ENCODE data around the gene SPEF1. TPM values are rescaled to one million over a fixed set of nuclear protein-coding genes. Genes with fewer than 3 reads are reported as not detected.

SPEF1 gene
- total and polyA plus RNA-seq, 10 of the 15 experiments (the other 5 are each of a cell fraction or from before 2014, with no cell fraction given): 0.12 TPM; not detected in 9

GRCh38 chr20:3767427-3768341 lies 13.6 kb downstream of the SPEF1 start, which contains the start of gene ADISSP (continued):
- TF ChIP-seq PBX3 (IDR thresholded peaks at IDR 0.05; ENCODE audit: insufficient replicate concordance, low read depth, low read length) (no peak), STAT1 (conservative IDR thresholded peaks at IDR 0.05) (peak; percentile 36; the same call in 1 of the 2 replicates), YBX1 (IDR thresholded peaks at IDR 0.05) (no peak), SMAD1 (IDR thresholded peaks at IDR 0.05; ENCODE audit: low read depth, partially characterized antibody) (no peak), CBFB (IDR thresholded peaks at IDR 0.05; ENCODE audit: low read depth) (0 out of 2 replicates have a peak, but pooled peaks have one; percentile 75), SIN3A (IDR thresholded peaks at IDR 0.05; ENCODE audit: low read depth, low read length) (peak; percentile 6; the same call in 1 of the 2 replicates), SP1 (IDR thresholded peaks at IDR 0.05; ENCODE audit: low read depth, low read length) (peak; percentile 73), MYC (IDR thresholded peaks at IDR 0.05; ENCODE audit: insufficient read depth, insufficient read length, insufficient replicate concordance, low read length, severe bottlenecking) (no peak), MLLT1 (IDR thresholded peaks at IDR 0.05) (peak; percentile 41; the same call in 1 of the 2 replicates), HDGF (IDR thresholded peaks at IDR 0.05) (peak; percentile 79; the same call in 1 of the 2 replicates), NFYB (IDR thresholded peaks at IDR 0.05; ENCODE audit: insufficient read depth, low read depth, low read length) (peak; percentile 83), POLR2A (IDR thresholded peaks at IDR 0.05; ENCODE audit: low read depth, low read length) (peak; percentile 84), SKIL (IDR thresholded peaks at IDR 0.05; ENCODE audit: low read depth, poor library complexity, severe bottlenecking) (no peak), TAF1 (IDR thresholded peaks at IDR 0.05; ENCODE audit: borderline replicate concordance, low read depth, low read length) (peak; percentile 58), NKRF (conservative IDR thresholded peaks at IDR 0.05) (peak; percentile 27), PKNOX1 (IDR thresholded peaks at IDR 0.05) (peak; percentile 74; the same call in 1 of the 2 replicates), CHD2 (IDR thresholded peaks at IDR 0.05; ENCODE audit: borderline replicate concordance, low read depth, low read length) (peak; percentile 99), POLR2AphosphoS5 (IDR thresholded peaks at IDR 0.05; ENCODE audit: low read length) (peak; percentile 78), HDAC2 (IDR thresholded peaks at IDR 0.05) (no peak), CREM (IDR thresholded peaks at IDR 0.05; ENCODE audit: low read depth) (no peak; the same call in 1 of the 2 replicates), SMC3 (IDR thresholded peaks at IDR 0.05; ENCODE audit: borderline replicate concordance, low read length) (no peak), CREB1 (IDR thresholded peaks at IDR 0.05; ENCODE audit: low read depth) (peak; percentile 48; the same call in 1 of the 2 replicates), RAD51 (IDR thresholded peaks at IDR 0.05) (peak; percentile 86)
